Stomach (tissue), 9 donors: ENCODE data around the gene TIMM10B. TPM values are rescaled to one million over a fixed set of nuclear protein-coding genes. Genes with fewer than 3 reads are reported as not detected.
A peak's percentile ranks its signal among the peaks of the same experiment; 100 is the strongest.

ENCODE experiments used
- DNase-seq, 2 donors: peaks; one replicate each; pipeline versions ENCODE4 v3.0.0 to v3.0.0-alpha.2; 2013 to 2019
- H3K27ac ChIP-seq, 5 donors: fragments of 200-600 bp in 4 of 5; sonication (generic) in 4 of 5; one replicate each; pipeline ENCODE4 v1.5.1; 2013 to 2019; ENCODE audit warnings: mild to moderate bottlenecking in 1 of 5, moderate library complexity in 1 of 5
- H3K27me3 ChIP-seq, 3 donors: fragments of 200-600 bp; sonication (generic); one replicate each; pipeline ENCODE4 v1.5.1; 2017 to 2019; ENCODE audit warnings: mixed run types in 1 of 3
- H3K36me3 ChIP-seq, 4 donors: fragments of 200-600 bp; sonication (generic); 1 replicate in 3 of 4; 2 replicates in 1 of 4; pipeline ENCODE4 v1.5.1; 2016 to 2019
- H3K4me1 ChIP-seq, 4 donors: fragments of 200-600 bp; sonication (generic); one replicate each; pipeline ENCODE4 v1.5.1; 2016 to 2019
- H3K4me3 ChIP-seq, 4 donors: fragments of 200-600 bp; sonication (generic) in 3 of 4; one replicate each; pipeline ENCODE4 v1.5.1; 2016 to 2019; ENCODE audit warnings: mild to moderate bottlenecking in 1 of 4
- H3K9me3 ChIP-seq, 4 donors: fragments of 200-600 bp; sonication (generic); one replicate each; pipeline ENCODE4 v1.5.1; 2016 to 2019
- EP300 ChIP-seq: sonication (generic); formaldehyde crosslinking; IDR thresholded peaks from one replicate; pipeline ENCODE4 v1.6.1; 2017; ENCODE audit warnings: antibody characterized with exemption
- POLR2A ChIP-seq, 4 donors: fragments of 450-650 bp; IDR thresholded peaks; one replicate each; pipeline ENCODE4 v1.6.1; 2016; ENCODE audit warnings: antibody characterized with exemption in 4 of 4, control low read depth in 2 of 4, mild to moderate bottlenecking in 1 of 4, moderate library complexity in 1 of 4
- POLR2AphosphoS5 ChIP-seq, 3 donors: sonication (generic); formaldehyde crosslinking; IDR thresholded peaks; one replicate each; pipeline ENCODE4 v1.6.1; 2016; ENCODE audit warnings: antibody characterized with exemption in 3 of 3
- WGBS, 5 donors: extraction: QIAGEN DNeasy Blood & Tissue Kit in 3 of 5; methylation state at CpG; one replicate each; pipeline versions ENCODE4 v1.1.5 to v1.1.7; 2013 to 2018; 5-methylcytosine and 5-hydroxymethylcytosine counted together
- intact Hi-C: fragments of 100-400 bp; cut with DNase I; formaldehyde crosslinking; loops from one replicate; pipeline ENCODE4 v1.15.1; 2023; ENCODE audit warnings: low total_unique reads
- polyA plus RNA-seq, 3 donors: library from polyadenylated mRNA; stranded (reverse); fragments of 200-250 nt; gene quantifications; one replicate each; pipeline ENCODE4 v1.2.3, GENCODE V29; 2013
- total RNA-seq, 5 donors: library from RNA; depleted of rRNA; stranded (reverse); fragments of >200 nt; gene quantifications; one replicate each; pipeline versions ENCODE4 v1.1.0 to v1.2.3, GENCODE V29; 2014 to 2016
- TF ChIP-seq, protein P1 (sequence below), 7 experiments: fragments of 450-650 bp in 4 of 7; fragments of 200-600 bp in 3 of 7; sonication (generic) in 3 of 7; IDR thresholded peaks; one replicate each; pipeline ENCODE4 v1.5.1; 2016 to 2019; ENCODE audit warnings: antibody characterized with exemption in 7 of 7, control low read depth in 2 of 7, mild to moderate bottlenecking in 1 of 7
- donor health status: healthy with polysubstance abuse.
- donor health status: Bipolar disorder and iron deficiency.
- donor health status: healthy.

Gene TIMM10B
- total and polyA plus RNA-seq, 8 donors: 9.3 to 103 (median 25.6) TPM

DNA sequence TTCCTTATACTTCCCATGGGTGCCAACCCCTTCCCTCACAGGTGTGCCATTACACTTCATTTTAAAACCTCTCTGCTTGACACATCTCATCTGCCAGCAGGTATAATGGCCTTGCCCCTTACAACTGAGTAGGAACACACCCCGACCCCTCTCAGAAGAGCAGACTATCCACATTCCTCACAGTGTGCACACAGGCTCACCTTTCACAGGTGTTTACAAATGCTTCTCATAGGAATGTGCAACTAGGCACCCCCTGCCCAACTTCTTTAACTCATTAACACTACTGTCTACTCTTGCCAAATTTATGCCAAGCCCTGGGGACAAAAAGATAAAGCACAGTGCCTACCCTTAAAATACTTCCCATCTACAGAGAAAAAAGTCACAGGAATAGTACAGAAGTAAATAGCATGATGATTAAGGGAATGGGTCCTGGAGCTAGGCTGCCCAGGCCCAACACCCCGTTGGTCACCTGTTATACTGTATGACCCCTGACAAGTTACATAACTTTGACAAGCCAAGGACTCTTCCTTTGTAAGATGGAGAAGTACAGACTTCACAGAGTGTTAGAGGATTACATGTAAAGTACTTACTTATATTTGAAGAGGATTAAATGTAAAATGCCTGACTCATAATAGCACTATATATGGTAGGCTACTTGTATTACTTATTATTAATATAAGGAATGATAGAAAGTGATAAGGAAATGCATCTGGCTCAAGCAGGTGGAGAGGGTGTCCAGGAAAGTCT lies 22.8 kb upstream of the TIMM10B start:
- intact Hi-C loops: no loop called here
- no peak for TF ChIP-seq EP300
- no peak for TF ChIP-seq POLR2A (IDR thresholded peaks at IDR 0.05)
- TF ChIP-seq, protein P1, sequence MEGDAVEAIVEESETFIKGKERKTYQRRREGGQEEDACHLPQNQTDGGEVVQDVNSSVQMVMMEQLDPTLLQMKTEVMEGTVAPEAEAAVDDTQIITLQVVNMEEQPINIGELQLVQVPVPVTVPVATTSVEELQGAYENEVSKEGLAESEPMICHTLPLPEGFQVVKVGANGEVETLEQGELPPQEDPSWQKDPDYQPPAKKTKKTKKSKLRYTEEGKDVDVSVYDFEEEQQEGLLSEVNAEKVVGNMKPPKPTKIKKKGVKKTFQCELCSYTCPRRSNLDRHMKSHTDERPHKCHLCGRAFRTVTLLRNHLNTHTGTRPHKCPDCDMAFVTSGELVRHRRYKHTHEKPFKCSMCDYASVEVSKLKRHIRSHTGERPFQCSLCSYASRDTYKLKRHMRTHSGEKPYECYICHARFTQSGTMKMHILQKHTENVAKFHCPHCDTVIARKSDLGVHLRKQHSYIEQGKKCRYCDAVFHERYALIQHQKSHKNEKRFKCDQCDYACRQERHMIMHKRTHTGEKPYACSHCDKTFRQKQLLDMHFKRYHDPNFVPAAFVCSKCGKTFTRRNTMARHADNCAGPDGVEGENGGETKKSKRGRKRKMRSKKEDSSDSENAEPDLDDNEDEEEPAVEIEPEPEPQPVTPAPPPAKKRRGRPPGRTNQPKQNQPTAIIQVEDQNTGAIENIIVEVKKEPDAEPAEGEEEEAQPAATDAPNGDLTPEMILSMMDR (IDR thresholded peaks at IDR 0.05): no peak
- no peak for TF ChIP-seq POLR2AphosphoS5 (IDR thresholded peaks at IDR 0.05)
- Histone ChIP-seq H3K36me3 (peaks cover 51 to 100% (median 87%) of the 10 kb centered on the region in 4 donors), H3K27ac (no peak overlapping the region), H3K4me1 (no peaks in the 10 kb centered on the region), H3K9me3 (no peaks in the 10 kb centered on the region), H3K27me3 (no peaks in the 10 kb centered on the region), H3K4me3 (no peak overlapping the region)
- WGBS, 5 donors: 44 to 61% (median 54%) methylated on average over 2 of the region's 2 CpGs
- DNase-seq: peak in 1 of 2 donors; percentile 23

DNA sequence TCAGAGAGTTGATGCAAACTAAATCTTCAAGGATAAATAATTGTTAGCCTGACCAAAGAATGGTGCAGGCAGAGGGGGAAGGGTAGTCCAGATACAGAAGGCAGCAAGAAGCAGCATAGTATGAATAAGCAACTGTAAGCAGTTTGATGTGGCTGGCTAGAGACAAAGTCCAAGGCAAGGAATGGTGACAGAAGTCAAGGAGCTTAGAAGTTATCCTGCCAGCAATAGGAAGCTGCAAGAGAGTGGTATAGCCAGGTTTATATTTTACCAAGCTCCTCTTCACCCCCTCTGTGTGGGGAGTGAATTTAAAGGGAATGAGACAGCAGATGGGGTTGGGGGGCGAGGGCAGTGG lies 22.2 kb upstream of the TIMM10B start:
- 75 to 93% (median 79%) methylated on average over 1 of the region's 1 CpG for WGBS, 5 donors

DNA sequence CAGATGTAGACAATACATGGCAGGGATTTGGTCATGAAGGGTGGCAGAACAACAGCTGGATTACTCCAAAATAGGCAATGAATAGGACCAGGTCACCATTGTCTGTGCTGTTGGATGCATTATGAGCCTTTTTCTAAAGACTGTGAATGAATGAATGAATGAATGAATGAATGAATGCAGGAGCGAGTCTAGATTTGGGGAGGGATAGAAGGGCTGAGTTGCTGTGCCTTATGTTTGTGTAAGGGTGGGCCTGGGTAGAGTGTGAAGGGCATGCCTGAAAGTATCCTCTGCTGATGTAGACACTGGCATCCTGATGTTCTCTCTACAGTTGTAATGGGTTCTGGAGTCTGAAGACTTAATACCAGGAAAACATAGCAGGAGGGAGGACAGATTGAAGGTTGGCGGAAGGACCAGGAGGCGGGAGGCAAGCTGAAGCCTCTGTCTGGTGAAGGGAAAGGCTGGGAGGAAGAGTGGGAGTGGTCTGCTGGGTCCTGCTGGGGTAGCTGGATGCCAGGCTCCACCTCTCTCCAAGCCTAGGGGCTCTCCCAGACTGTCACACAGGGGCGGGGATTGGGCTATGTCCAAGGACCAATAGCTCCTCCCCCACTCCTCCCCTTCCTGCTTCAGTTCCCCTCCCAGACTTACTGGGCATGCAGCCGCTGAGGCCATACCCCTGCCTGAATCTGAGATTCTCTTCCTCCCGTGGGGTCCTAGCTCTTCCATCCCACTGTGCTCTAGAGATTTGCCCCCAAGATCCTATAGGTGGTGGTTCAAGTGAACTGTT lies 12.4 kb upstream of the TIMM10B start:
- H3K27ac ChIP-seq: peak overlapping the region; percentile 47 to 73 (median 66)
- H3K27me3 ChIP-seq: no peaks in the 10 kb centered on the region
- H3K4me3 ChIP-seq: no peak overlapping the region
- peaks cover 8 to 23% (median 21%) of the 10 kb centered on the region in 4 donors for H3K36me3 ChIP-seq
- peaks cover 15 to 50% (median 33%) of the 10 kb centered on the region in 4 donors for H3K4me1 ChIP-seq
- no peaks in the 10 kb centered on the region for H3K9me3 ChIP-seq
- intact Hi-C loops: no loop called here
- no peak for TF ChIP-seq POLR2A (IDR thresholded peaks at IDR 0.05)
- peak in 1 of 3 donors; percentile 63 for TF ChIP-seq POLR2AphosphoS5 (IDR thresholded peaks at IDR 0.05)
- TF ChIP-seq, protein P1 (IDR thresholded peaks at IDR 0.05): no peak
- TF ChIP-seq EP300: no peak
- 11 to 29% (median 25%) methylated on average over 5 to 6 of the region's 6 CpGs for WGBS, 5 donors
- peak; percentile 80 to 98 for DNase-seq

More for the DNA sequence above, 22.2 kb upstream of the TIMM10B start:
- Histone ChIP-seq H3K27me3 (no peaks in the 10 kb centered on the region), H3K9me3 (no peaks in the 10 kb centered on the region), H3K36me3 (peaks cover 47 to 100% (median 87%) of the 10 kb centered on the region in 4 donors), H3K4me3 (no peak overlapping the region), H3K4me1 (no peaks in the 10 kb centered on the region), H3K27ac (no peak overlapping the region)
- peak in 1 of 2 donors; percentile 25 for DNase-seq
- intact Hi-C loops: no loop called here
- no peak for TF ChIP-seq EP300

DNA sequence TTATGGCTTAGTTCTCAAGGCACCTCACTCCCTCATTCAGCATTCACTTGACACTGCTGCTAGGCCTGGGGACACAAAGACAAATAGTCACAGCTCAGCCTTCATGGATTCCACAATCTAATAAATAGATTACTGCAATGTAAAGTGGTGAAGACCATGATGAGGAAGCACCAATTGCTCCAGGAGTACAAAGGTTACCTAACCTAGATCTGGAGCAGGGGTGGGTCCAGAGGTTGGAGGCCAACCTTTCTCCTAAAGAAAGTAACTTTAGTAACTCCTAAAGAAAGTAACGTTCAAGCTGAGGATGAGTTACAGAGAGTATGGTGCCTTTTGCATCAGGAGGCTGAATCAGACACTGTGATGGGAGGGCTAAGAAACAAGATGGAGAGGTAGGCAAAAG lies 11.7 kb upstream of the TIMM10B start:
- Histone ChIP-seq H3K4me1 (peaks cover 19 to 56% (median 38%) of the 10 kb centered on the region in 4 donors), H3K9me3 (no peaks in the 10 kb centered on the region), H3K4me3 (no peak overlapping the region), H3K36me3 (peaks cover 8 to 16% (median 14%) of the 10 kb centered on the region in 4 donors), H3K27ac (peak overlapping the region; percentile 41 to 73 (median 66)), H3K27me3 (no peaks in the 10 kb centered on the region)
- TF ChIP-seq, protein P1 (IDR thresholded peaks at IDR 0.05): no peak
- no peak for TF ChIP-seq POLR2A (IDR thresholded peaks at IDR 0.05)
- intact Hi-C loops: no loop called here
- no peak for DNase-seq
- 67 to 85% (median 81%) methylated on average over 1 of the region's 1 CpG for WGBS, 5 donors
